ENCODE data around the gene DNER.
"Not testable (repeated sequence)": the region's sequence is repeated elsewhere in the genome, so short reads cannot be mapped to it uniquely, and the experiment has no call there.

Gene DNER

DNA sequence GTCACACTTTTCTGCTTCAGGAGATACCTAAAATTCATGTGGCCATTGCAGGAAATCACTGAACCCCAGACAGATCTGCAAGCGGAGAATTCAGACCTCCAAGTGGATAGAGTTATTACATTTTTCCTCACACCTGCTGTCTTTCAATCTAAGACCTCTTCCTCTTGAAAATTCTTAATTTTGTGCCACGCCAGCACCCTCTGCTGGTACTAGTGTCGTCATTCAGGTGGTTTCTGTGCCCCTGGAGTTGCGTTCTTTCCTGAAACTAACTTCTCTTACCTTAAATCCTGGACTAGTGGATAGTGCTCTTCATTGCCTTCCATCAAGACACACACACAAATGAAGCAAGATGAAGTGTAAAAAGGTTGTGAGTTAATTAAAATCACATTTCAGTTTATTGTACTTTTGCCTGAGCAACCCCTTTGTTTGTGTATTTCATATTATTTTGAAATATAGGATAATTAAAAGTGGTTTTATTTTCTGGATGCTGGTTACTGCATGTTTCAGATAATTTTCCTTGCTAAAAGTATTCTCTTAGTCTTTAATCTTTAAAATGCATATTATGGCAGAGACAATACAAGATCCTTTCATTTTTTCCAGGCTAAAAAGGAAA is 1.6 kb upstream of the DNER start:
- DNase-seq, result peak; percentile 7

DNA sequence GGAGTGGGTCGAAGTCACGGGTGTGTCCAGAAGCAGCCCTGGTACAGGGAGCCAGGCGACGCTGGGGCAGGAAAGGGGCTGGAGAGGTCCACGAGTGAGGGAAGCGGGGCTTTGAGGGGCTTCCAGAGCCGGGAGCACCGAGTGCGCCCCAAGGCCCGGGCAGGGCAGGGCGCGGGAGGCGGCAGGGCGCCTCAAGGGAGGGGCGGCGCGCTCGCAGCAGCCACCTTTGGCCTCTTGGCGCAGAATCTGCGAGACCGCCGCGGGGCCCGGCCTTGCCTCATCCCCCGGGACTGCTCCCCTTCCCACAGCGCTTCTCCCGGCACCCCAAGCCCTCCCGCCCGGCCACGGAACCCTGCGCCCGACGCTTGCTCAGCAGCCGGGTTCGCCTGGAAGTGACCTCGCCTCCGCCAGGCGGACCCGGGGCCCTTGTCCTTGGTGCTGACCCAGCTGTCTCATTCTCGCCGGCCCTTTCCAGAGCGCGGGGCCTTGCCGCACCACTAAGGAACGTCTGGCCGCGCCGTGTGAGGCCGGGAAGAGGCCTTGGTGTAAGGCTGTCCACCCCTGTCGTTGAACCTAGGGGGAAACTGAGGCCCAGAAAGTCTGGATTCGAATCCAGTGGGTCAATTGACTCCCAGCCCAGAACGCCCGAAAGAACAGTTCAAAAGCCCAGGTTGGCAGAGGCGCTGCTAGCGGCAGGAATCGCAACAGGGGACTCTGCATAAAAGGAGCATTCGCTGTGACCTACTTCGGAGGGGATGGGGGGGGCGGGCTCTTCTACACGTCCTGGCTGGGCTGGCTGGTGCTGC is 584 bp upstream of the DNER start:
- DNase-seq, result peak; percentile 13

- DNase-seq, result peak; percentile 62
Measured at GRCh38 chr2:229713371-229714079, 830 bp downstream of the DNER start.

DNA sequence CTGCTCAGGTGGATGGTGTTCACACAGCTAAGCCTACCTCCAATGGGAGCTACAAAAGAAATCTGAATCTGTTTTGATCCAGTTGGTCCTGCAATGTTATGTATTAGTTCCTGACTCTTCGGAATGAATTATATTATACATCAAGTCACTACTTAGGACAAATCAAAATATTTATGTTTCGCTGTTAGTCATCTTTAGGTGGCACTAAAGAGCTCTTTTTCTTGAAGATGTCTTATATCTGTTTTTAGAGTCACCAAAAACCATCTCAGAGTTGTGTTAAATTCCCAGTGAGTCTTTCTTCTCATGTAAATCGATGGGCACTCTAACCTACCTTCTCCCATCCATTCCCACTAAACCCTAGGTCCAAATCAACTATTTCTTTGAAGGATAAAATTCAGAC is 2.2 kb downstream of the DNER start:
- DNase-seq, result no peak

DNA sequence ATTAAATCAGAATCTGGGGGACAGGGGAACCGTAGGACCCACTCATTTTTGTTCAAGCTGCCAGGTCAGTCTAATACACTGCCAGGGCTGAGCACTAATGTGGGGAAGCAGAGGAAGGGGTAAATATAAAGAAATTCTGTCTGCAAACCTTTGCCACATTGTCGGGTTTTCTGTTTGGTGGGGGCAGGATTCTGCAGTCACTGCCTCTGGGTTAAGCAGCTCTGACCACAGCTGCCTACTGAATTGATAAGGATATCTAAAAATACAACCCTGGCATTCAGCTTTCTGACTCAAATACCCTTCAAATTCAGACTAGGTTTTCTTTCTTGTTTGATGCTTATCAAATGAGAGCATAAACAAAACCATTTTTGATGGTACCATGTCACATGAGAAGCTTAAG is 6.0 kb downstream of the DNER start:
- DNase-seq, result no peak

GRCh38 chr2:229703909-229704630 is 10.3 kb downstream of the DNER start:
- DNase-seq, result no peak

DNA sequence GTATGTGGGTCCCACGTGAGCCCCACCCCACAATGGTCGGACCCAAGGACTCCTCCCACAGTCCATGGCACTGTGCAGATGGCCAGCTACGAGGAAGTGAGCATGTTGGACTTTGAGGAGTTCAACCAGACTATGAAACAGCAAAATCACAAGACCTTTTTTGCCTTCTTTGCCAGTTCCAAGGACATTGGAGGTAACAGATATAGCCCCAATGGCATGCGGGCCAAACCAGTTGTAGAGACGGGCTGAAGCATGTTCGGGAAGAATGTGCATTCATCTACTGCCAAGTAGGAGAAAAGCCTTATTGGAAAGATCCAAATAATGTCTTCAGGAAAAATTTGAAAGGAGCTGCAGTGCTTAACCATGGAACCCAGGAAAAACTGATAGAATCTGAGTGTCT is 12.6 kb downstream of the DNER start:
- DNase-seq, result no peak

DNA sequence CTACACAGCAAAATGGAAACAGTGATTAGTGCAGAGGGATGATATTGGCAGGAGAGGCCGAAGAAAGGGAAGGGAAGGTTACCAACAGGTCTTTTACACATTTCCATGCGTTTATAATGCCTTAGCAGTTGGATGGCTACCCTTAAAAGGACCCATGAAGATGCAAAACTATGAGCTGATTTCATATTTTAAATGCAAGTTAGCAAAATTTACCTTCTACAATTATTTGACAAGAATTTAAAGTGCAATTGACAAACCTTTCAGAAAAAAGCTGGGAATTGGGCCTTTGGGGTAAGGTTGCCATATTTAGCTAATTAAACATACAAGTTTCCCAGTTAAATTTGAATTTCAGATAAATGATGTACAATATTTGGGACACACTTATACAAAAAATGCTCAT is 13.3 kb downstream of the DNER start:
- no peak for DNase-seq

DNA sequence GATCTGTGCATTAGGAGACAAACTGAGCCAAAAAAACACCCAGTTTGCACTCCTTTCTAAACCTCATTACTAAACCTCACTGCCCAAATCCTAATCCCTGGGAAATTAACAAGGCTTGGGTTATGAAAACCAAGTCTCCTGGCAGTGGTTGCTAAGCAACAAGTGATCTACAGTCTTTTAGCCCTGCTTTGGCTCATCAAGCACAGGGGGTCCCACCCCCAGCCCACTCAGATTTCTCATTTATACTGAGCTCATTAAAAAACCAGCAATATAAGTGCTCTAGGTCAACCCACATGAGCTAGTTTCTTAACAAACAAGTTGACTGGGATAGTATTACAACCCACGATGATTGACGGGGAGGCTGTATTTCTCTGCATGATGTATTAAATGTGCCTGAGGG is 18.4 kb downstream of the DNER start:
- no peak for DNase-seq

DNA sequence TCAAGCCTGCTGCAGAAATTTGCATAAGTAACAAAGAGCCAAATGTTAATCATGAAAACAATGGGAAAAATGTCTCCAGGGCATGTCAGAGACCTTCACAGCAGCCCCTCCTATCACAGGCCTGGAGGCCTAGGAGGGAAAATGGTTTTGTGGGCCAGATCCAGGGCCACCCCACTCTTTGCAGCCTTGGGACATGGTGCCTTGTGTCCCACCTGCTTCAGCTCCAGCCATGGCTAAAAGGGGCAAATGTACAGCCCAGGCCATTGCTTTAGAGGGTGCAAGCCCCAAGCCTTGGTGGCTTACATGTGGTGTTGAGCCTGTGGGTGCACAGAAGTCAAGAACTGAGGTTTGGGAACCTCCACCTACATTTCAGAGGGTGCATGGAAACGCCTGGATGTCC is 20.5 kb downstream of the DNER start:
- not testable (repeated sequence) for DNase-seq

DNA sequence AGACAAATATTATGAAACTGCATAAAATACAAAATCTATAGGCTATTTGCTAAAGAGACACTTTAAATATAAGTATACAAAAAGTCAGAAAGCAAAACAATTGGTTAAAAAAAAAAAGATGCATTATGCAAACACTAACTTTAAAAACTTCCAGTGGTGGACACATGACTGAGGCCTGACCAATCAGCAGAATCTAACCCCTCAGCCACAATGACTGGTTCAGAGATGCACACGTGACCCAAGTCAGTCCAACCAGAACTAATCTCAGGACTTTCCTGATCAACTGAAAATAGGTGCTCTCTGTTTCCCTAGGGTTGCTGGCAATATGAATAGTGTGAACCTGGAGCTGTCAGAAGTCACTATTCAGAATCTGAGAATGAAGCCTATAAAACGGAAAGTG is 22.7 kb downstream of the DNER start:
- no peak for DNase-seq

- no peak for DNase-seq
Measured at GRCh38 chr2:229689307-229689839, 25.0 kb downstream of the DNER start.

DNA sequence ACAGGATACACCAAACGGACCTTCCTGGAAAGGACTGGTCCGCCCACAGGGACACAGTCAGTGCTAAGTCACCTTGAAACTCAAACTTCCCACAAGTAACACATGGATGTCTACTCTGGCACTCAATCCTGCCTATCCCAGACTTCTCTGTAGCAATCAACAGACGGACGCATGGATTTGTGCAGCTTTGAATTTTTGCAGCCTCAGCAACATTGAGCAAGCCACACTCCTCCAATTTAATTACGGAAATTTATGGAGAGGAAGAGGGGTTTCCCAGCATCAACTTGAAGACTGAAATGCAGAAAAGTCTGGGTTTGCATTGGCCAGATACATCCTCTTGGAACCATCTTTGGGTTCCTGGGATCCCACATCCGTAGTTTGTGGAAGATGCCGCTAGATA is 26.2 kb downstream of the DNER start:
- no peak for DNase-seq

GRCh38 chr2:229686122-229686919 is 28.0 kb downstream of the DNER start:
- DNase-seq, result peak; percentile 12

DNA sequence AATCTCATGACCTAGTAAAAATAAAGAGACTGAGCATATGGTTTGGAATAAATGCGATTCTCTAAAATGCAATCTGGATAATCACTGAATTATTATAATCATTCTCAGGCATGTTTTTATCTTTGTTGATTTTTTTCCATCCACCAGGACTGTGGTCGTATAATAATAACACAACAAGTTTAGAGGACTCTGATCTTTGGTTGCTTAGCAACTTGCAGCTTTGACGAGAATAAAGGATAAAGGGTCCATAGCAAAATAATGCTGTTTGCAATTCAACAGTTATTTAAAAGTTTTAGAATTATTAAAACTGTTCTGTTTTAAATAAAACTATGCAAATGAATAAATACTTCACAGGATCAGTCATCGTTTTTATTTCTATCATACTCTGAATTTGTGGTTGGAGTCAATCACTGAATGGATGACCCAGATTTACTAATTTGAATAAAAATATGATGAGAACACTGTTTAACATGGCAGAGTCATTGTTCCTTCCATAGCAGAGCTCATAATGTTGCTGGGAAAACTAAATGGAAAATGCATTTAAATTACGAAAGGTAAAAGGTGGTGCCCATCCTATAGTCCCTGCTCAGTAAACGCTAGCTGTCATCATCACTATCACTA is 29.3 kb downstream of the DNER start:
- DNase-seq, result no peak

DNA sequence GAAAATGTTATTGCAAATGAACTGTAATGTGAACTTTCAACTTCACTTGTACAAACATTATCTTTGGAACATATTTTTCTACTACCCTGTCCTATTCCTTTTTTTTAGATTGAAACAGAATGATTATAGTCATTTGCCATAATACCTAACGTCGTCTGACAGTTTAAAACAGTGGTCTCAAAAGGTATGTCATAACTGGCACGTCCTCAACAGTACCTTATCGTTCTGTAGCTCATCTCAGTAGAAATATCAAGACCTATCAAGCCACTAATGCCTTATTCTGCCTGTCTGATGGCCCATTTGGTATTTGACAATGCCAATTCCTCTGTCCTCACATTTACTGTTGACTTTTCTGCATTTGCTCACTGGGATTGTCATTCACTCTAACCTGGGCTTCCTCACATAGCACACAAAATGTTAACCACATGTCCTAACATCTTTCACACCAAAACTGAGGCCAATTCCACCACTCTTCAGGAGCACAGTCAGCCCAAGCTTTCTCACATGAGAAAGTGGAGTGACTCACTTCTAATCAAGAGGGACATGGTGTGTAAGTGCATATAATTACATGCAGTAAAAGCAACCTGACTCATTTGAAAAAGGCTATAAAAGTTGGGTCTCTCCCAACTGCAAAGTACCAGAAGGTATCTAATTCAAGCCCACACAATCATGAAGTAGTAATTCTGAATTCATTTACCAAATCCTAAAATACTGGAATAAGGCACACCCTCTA is 34.8 kb downstream of the DNER start:
- no peak for DNase-seq

DNA sequence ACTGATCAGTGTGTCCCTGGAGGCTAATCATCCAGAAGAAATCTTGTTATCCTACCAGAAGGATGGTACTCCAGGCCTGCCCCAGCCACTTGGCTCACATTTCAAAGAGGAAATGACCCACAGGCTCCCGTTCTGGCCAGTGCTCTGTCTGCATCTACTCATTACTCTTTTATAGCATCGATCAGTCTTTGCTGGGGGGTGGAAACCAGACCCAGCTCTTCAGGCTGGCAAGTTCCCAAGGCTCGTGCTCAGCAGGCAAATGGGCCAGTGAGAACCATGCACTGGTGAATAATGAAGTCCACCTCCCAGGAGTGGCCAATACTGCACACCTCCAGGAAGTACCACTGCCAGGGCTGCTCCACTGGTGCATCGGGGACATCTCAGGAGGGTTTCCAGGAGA is 38.8 kb downstream of the DNER start:
- DNase-seq, result peak; percentile 38

DNA sequence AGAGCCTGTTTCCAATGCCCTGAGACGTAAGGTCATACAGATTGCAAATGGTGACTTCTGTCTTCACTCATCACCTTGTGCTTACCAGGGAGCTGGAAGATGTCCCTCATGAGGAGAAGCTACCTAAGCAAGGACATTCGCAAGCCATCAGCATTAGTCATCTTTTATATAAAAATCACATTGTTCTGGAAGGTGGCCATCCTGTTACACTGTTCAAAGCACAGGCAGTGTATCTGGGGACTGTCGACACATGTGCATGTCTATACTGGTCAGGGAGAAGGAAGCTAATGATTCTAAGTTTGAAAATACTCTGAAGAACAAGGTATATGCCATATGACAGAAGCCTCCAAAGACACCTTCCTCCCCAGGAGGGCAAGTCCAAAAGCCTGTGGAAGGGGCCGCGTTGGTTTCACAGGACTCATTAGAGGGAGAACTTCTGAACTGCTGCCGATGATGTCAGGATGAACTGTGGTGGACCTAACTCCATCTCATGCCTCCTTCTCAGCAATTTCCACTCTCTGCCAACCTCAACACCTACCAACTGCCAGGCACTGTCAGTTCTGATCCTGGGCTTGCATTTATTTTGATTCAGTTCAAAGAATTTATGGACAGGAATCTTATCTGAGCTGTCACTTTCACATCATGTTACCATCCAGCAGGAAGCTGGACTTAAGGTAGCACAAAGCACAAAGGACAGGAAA is 39.4 kb downstream of the DNER start:
- no peak for DNase-seq

GRCh38 chr2:229673676-229674075 is 40.7 kb downstream of the DNER start:
- DNase-seq, result no peak

- DNase-seq, result no peak
Measured at GRCh38 chr2:229672021-229672420, 42.3 kb downstream of the DNER start.
